Activated CD4-positive, alpha-beta T cell treated with anti-CD3 and anti-CD28 coated beads, Interleukin-2, amount 50 U/mL, for 1 hour (primary cell): ENCODE measurements around the gene DNASE1L2.
"Not testable (repeated sequence)": the region's sequence is repeated elsewhere in the genome, so short reads cannot be mapped to it uniquely, and the experiment has no call there.

Experiments
- DNase-seq: peaks from one replicate; pipeline ENCODE4 v3.0.0-alpha.2; 2020

DNASE1L2 gene

DNA sequence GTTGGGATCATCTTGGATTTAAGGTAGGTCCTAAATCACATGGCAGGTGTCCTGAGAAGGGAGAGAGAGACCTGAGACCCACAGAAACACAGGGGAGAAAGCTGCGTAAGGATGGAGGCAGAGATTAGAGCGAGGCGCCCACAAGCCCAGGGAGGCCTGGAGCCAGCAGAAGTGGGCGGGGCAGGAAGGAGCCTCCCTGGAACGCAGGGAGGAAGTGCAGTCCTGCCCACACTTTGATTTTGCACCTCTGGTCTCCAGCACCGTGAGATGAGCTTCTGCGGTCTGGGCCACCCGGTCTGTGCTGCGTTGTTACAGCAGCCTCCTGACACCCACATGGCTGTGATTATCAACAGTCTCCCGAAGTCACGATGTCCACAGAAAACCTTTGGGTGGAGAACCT, 6.4 kb downstream of the DNASE1L2 start:
- DNase-seq, result no peak

DNA sequence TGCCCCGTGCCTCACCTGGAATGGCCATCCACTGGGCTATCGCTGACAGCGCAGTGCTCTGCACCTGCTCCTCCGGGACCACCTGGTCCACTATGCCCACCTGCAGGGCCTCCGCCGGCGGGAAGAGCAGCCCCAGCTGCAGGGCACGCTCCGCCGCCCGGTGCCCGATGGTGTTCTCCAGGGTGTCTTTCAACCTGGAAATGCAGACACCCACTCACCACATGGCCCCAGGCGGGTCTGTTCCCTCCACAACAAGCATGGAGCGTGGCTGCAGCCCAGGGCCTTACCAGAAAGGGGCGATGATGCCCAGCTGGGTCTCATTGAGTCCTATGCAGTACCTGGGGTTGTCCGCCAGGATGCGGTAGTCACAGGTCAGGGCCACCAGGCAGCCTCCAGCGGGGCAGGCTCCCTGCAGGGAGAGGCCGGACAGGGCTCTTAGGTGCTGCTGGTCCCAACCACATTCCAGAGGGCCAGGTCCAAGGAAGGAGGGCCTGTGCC, 6.8 kb downstream of the DNASE1L2 start:
- DNase-seq, result no peak

DNA sequence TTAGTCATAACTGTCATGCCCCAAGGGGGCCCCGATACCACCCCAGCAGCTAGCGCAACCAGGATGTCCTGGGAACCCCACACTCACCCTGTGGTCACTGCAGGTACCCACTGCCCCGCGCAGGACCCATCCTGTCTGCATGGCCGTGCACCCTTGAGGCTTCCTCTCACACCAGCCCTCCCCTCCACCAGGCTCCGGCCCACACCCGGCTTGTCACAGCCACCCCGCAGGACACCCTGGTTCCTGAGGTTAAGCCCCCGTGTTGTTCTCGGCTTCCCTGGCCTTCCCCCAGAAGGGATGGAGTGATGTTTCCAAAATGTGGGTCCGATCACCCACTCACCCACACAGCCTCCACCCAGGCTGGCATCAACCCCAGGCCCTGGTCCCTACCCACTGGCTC, 7.5 kb downstream of the DNASE1L2 start:
- no peak for DNase-seq

DNA sequence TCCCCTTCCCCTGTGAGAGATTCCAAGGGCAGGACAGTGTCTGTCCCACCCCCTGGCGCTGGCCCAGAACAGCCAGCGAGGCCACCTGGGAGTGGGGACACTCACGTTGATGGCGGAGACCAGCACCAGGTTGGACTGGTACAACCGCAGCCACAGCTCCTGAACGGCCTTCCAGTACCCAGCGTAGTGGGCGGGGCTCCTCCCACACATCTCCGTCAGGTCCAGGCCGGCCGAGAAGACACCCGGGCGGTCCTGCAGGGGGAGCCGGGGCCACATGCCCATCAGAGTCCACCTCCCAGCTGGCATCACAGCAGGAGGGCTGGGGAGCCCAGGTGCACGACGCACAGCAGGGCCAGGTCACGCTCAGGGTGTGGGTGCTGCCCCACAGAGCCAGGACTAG, 8.1 kb downstream of the DNASE1L2 start:
- no peak for DNase-seq

DNA sequence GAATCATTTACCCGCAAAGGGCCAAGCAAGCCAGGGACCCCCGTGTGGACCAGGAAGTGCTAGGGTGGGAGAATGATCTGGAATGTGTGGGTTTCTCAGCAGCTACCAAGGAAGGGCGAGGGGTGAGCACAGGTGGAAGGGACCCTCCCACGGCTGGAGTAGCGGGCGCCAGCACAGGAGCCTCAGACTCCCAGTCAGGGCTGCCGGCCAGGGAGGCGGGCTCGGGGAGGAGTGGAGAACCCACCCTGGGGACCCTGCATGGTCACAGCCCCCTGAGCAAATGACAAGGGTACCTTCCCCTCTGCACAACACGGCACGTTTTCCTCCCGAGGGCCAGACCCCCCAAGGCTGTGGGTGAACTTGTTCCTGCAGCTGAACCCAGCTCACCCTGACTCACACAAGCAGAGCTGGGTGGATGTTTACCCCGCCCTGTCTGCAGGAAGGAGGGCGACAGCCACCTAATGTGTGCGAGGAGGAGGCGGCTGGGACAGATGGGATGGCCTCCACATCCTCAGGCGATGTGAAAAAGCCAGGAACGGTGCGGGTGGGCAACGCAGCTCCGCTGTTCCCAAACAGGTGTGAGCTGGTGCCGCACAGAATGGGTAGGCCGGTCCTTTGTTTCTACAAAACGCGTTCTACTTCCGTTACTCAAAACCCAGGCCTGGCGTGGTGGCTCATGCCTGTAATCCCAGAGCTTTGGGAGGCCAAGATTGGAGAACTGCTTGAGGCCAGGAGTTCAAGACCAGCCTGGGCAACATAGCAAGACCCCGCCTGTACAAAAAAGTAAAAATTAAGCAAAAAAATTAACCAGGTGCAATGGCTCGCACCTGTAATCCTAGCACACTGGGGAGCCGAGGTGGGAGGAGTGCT, 8.9 kb downstream of the DNASE1L2 start:
- DNase-seq, result no peak

DNA sequence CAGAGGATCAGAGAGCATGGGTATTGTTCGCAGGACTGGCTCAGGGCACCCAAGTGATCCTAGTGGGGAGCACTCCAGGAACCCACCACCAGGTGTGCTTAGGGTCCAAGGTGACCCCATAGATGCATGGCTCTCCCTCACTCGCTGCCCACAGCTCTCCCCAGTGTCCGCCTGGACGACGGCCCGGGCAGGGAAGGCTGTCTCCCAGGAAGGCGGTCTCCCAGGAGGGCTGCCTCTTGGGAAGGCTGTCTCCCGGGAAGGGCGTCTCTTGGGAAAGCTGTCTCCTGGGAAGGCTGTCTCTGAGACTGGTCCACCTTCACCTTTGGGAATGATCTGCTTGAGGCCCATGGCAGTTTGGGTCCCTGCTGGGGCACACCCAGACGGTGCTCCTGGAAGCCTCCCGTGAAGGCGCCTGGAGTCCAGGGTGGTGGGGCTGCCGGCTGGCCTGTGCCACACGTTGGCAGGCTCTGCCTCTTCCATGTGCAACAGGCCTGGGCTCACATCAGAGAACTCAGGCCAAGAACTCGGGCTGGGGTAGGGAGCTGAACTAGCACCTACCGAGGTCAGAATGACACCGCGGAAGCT, 10.1 kb downstream of the DNASE1L2 start:
- no peak for DNase-seq

DNA sequence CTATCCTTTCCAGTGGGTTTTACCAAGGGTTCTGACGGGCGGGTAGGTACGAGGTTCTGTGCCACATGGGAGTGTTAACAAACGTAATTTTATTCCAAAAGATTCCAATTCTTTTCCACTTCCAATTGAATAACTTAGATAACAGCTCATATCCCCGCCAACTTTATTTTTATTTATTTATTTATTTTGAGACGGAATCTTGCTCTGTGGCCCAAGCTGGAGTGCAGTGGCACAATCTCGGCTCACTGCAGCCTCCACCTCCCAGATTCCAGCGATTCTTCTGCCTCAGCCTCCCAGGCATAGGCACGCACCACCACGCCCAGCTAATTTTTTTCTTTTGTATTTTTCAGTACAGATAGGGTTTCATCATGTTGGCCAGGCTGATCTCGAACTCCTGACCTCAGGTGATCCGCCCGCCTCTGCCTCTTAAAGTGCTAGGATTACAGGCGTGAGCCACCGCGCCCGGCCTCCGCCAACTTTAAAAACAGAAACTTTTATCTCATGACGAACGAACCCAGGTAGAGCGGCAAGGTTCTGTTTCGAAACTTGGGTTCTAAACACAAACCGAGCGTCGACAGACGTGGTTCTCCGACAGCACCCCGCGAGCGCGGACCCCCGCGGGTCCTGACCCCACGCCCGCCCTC, 14.5 kb downstream of the DNASE1L2 start:
- DNase-seq, result peak; percentile 46

DNA sequence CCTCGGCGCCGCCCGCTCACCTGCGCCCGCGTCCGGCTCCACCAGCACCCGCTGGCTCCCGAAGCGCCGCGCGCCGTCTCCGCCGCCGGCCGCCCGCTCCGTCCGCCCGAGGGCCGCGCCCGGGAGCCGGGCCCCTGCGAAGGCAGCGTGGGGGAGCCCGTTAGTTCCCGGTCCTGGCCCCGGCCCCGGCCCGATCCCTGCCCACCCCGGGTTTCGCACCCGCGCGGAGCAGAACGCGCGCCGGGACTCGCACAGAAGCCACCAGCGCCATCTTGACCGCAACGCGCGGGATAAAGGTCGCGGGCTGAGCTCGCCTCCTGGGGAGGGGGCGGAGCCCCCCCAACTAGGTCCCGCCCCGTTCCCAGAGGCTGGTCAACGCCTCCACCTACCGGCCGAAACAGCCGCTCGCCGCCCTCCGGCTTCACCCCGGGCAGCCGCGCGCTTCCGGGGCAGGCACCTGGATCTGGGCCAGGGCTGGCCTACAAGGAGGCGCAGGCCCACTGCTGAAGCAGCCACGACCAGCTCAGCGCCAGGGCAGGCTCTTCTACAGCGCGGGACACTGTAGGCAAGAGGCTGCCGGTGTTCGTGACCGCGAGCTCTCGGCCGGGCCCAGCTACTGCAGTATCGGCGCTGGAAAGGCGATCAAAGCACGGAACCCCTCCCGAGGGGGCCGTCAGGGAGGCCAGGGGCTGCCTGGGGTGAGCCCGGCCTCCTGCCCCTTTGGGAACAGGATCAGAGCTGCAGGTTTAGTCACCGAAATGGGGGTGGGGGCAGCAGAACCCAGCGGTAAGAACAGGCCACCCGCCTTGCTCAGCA, 15.3 kb downstream of the DNASE1L2 start, which contains the start of gene ECI1:
Gene ECI1, minus strand, starts transcription at position 292 of the 816 bp plus-strand sequence. Its CDS starts 21 bp downstream, at position 271.
- peak; percentile 68 for DNase-seq

DNA sequence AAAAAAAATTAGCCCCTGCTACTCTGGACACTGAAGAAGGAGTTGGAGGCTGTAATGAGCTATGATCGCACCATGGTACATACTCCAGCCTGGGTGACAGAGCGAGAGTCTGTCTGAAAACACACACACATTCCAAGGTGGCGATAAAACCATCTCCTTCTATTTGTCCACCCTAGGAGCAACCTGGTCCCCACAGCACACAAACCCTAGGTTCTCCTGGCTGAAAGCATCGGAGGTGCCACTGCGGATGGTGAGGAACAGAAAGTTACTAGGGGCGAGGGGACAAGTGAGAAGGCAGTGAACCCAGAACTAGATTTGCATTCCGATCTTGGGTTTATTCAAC, 16.5 kb downstream of the DNASE1L2 start:
- DNase-seq, result no peak

DNA sequence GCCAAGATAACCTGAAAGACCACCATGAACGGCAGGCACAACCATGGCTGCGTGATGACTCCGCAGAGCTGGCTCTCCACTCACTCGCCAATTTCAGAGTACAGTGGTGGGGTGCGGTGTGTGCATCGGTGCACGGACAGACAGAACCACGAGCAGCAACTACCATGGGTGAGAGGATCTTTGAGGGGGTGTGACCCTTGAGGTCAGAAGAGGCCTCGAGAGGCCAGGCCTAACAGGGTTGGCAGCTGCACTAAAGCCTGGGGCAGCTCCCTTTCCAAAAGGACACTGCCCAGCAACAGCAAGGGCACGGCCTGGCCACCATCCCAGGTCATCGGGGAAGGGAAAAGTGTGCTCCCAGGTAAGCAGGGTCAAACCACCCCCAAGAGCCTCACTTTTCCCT, 17.0 kb downstream of the DNASE1L2 start:
- no peak for DNase-seq

DNA sequence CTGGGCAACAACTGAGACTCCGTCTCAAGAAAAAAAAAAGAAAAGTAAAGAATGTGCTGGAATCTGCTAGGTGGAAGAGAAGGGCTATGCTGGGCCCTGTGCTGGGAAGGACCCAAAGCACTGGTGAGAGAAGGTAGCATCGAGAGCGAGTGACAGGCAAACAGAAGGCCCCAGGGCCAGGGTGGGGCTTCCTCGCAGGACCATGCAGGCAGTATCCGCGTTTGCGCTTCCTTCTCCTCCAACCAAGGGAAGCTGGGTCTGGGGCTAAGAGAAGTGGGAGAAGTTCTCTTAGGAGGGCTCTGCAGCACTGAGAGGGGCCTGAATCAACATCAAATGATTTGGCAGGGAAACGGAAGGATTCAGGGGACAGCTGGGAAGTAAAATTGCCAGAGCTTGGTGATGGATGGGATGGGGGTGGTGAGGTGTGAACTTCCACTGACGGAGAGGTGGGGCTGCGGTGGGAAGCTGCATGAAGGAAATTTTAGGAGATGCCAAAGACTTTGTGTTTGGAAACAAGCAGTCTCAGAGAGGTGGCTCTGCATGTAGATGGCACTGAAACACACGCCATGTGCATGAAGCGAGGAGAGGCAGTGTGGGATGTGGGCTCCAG, 20.4 kb downstream of the DNASE1L2 start:
- no peak for DNase-seq

DNA sequence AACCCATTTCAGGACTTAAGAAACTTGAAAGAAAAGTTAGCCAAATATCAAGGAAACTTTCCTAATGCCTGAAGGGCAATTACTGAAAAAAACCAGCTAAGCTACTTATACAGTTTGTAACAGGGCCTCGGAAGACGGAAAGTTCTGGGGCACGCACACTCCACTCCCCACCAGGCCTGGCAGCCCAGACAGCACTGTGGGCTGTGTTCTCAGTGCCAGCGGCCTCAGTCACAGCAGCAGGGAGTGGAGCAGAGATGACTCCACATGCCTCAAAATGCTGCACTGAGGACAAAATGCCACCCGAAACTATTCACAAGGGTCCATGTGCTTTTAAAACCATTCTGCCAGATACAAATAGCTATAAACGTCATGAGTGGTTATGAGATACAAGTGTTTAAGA, 21.5 kb downstream of the DNASE1L2 start:
- DNase-seq, result no peak

DNA sequence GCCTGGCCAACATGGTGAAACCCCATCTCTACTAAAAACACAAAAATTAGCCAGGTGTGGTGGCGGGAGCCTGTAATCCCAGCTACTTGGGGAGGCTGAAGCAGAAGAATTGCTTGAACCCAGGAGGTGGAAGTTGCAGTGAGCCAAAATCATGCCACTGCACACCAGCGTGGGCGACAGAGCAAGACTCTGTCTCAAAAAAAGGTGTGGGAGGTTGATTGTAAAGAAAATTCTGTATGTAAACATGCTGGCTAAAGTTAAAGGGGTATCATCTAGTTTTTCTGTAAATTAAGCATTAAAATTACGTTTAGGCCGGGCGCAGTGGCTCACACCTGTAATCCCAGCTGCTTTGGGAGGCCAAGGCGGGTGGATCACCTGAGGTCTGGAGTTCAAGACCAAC, 22.3 kb downstream of the DNASE1L2 start:
- DNase-seq, result not testable (repeated sequence)

DNA sequence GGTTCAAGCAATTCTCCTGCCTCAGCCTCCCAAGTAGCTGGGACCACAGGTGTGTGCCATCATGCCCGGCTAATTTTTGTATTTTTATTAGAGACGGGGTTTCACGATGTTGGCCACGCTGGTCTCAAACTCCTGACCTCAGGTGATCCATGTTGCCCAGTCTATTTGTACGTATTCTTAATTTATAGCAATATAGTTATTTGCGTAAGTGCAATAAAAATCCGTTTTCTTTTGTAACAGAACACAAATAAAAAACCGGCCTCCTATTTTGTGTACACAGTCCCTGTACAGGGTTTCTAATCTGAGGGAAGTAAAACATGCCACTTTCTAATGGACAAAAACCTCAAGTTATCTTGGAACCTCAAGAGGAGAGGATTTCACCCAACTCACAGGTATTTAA, 24.0 kb downstream of the DNASE1L2 start:
- no peak for DNase-seq

DNA sequence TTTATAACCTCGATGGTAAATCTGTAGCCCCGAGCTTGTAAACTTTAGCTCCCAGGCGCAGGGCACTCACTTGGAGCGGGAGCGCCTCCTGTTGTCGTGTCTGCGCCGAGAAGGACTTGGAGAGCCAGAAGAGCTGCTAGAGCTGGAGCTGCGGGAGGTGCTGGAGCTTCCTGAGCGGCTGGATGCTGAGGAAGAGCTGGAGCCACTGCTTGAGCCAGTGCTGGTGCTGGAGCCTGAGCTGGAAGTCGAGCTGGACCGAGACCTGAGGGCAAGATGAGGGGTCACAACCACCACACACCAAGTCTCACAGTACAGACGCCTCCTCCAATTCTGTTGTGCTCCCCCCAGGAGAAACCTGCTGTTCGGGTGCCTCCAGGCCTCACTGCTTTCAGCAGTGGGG, 26.8 kb downstream of the DNASE1L2 start:
- not testable (repeated sequence) for DNase-seq

DNA sequence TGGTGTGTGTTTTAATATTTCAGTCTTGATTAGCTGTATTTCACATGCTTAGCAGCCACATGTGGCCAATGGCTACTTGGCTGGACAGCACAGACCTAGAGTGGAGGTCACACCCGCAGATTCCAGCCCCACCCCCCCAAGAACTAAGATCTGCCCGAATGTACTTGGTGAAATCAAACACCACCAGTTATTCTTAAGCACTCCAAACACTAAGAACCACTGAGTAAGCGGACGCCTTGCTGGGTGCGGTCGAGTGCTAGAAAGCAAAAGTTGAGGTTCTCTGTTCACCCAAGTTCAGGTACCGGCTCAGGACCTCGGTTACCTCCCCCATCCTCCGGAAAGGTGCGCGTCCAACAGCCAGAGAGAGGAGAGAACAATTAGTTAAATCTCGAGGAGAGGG, 30.6 kb downstream of the DNASE1L2 start:
- not testable (repeated sequence) for DNase-seq

DNA sequence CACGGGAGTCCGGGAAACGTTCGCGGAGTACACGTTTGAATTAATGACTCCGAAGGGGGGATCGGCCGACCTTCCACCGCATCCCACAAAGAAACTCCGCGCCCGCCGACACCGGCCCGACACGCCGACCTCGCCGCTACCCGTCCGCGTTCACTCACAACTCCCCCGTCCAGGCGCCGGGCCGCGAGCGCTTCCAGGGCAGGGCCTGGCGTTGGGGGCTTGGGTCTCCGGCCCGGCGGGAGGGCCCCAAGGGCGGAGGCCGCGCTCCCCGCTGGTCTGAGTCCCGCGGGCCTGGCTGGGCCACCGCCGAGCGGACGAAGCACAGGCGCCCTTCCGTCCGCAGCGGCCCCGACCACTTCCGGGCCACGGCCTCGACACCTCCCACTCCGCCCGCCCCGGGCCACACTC, 31.3 kb downstream of the DNASE1L2 start:
- peak; percentile 20 for DNase-seq

DNA sequence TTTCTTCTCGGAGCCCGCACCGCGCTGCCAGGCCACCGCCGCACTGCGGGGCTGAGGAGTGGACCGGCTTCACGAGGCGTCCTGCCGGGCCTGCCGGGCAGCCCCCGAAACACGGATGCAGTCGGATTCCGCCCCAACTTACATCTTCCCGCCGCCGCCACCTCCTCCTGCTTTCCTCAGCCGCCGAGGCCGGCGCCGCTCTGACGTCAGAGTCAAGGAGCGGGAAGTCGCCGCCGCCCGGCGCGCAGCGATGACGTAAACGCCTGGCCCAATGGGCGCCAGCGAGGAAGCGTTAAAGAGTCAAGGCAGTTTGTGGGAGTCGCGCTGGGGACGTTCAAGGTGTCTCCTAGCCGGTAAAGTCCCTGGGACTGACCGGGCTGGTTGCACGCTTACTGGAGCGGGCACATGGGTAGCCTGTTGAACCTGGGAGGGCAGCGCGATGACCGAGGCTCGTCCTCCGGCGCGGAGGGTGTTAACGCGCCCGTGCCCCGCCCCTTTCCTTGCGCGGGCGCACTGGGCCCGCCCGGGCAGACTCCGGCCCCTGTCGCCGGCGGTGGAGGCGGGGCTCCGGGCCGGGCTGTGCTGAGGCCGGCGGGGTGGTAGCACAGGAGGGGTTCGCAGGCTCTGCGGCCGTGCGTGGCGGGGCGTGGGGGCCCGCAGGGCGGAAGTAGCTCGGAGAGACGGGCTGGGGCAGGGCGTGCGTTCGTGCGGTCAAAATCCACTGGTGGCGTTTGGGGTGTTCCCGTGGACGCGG, 31.8 kb downstream of the DNASE1L2 start, which contains the start of gene RNPS1:
Gene RNPS1, minus strand, starts transcription at position 214 of the 754 bp plus-strand sequence. CDS start 3,483 bp downstream, outside the sequence.
- DNase-seq, result peak; percentile 96

DNA sequence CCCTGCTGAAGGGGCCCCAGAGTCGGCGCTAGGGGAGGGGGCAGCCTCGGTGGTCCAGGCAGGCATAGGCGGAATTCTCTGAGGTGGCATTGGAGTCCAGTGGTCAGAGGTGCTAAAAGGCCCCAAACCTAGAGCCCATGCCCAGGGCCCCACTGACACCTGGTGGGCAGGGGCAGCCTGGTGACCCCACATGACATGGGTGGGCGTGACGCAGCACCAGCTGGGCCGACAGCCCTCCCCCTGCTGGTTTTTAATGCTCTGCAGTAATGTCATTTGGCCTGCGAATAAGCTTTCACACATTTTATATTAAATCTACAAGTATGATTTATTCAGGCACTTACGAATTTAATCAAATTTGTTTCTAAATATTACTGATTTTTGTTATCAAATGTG, 33.8 kb downstream of the DNASE1L2 start:
- no peak for DNase-seq

DNA sequence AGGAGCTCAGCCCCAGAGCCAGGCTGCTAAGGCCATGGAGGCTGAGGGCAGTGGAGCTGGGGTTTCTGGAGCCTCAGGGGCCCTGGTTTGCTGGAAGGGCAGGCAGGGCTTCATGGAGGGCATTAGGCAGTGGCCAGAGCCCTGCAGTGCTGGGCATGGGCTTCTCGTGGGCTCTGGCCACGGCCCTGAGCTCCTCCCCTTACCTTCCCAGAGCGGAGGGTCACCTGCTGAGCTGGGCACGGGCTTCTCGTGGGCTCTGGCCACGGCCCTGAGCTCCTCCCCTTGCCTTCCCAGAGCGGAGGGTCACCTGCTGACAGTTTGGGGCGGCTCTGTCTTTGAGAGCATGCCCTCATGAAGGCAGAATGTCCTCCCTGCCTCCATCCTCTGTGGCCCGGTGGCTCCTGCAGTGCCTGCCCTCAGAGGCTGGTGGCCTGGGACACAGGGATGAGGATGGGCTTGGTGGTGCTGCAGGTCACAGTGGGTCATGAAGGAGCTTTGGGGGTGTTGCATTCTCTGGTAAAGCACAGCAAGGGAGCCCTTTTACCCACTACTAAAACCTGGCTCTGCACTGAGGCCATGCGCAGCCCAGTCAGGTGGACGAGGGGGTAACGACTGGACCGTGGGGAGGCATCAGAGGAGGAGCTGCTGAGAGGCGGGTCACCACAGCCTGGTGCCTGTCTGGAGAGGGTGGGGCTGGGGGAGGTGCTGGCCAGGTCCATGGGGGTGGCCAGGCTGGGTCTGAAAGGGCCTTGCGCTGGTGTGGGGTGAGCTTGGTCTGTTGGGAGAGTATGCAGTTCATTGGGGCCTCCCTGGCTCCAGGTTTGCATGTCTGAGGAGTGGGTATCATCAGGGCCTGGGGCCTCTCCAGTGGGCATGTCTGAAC, 34.6 kb downstream of the DNASE1L2 start:
- no peak for DNase-seq
